K562 (cell line): ENCODE results near the gene GHDC. TPM values are rescaled to one million over a fixed set of nuclear protein-coding genes. Genes with fewer than 3 reads are reported as not detected.

Experiments
- COPS2 ChIP-seq: fragments of 450-650 bp; conservative IDR thresholded peaks from 2 replicates; pipeline ENCODE4 v1.6.1; 2016; ENCODE audit warnings: mild to moderate bottlenecking, moderate library complexity
- KLF13 ChIP-seq: fragments of 450-650 bp; IDR thresholded peaks from 2 replicates; pipeline ENCODE4 v1.6.1; 2016; ENCODE audit warnings: missing genetic modification characterization, low read depth, mild to moderate bottlenecking, missing compliant biosample characterization, moderate library complexity, borderline replicate concordance
- MEIS2 ChIP-seq: fragments of 450-650 bp; IDR thresholded peaks from 2 replicates; pipeline ENCODE4 v1.6.1; 2014; ENCODE audit warnings: mild to moderate bottlenecking; ENCODE audit not compliant: partially characterized antibody
- ZNF23 ChIP-seq: fragments of 250-450 bp; sonication (Bioruptor Pico); IDR thresholded peaks from 2 replicates; pipeline ENCODE4 v1.4.0; 2020; ENCODE audit warnings: mild to moderate bottlenecking
- polyA plus RNA-seq, 8 experiments: library from polyadenylated mRNA; depleted of rRNA in 4 of 8; stranded (reverse) in 5 of 8; unstranded in 3 of 8; fragments of >200 nt; fragmentation: Nextera tagmentation in 2 of 8; fragmentation: Illumina TruSeq in 1 of 8; extraction: Ambion mirVana in 2 of 8; extraction: Trizol in 1 of 8; gene quantifications; 2 replicates each; pipeline versions ENCODE4 v1.2.1 to v1.2.3, GENCODE V29; 2011 to 2014; ENCODE audit warnings: inconsistent platforms in 1 of 8, missing spikeins in 1 of 8
- total RNA-seq, 7 experiments: library from RNA; depleted of rRNA in 6 of 7; stranded (reverse); fragments of >200 nt in 6 of 7; fragmentation: Illumina TruSeq in 2 of 7; extraction: Trizol in 2 of 7; gene quantifications; 2 replicates each; pipeline versions ENCODE4 v1.2.1 to v1.2.3, GENCODE V29; 2011 to 2021; ENCODE audit warnings: low replicate concordance in 1 of 7
- TF ChIP-seq, protein P1 (sequence below): fragments of 250-450 bp; sonication (Bioruptor Pico); IDR thresholded peaks from 2 replicates; pipeline ENCODE4 v1.8.0; 2022; ENCODE audit warnings: moderate library complexity, mild to moderate bottlenecking, inconsistent platforms
- TF ChIP-seq, protein P2 (sequence below): fragments of 450-650 bp; IDR thresholded peaks from 2 replicates; pipeline ENCODE4 v1.6.1; 2018; ENCODE audit warnings: mild to moderate bottlenecking, low read depth; ENCODE audit not compliant: partially characterized antibody
- TF ChIP-seq, protein P3 (sequence below): conservative IDR thresholded peaks from 2 replicates; pipeline ENCODE4 v1.6.1; 2011; ENCODE audit warnings: low read depth, mild to moderate bottlenecking, low read length; ENCODE audit not compliant: control insufficient read depth
- TF ChIP-seq, protein P4 (sequence below): fragments of 450-650 bp; IDR thresholded peaks from 2 replicates; pipeline ENCODE4 v1.6.1; 2016; ENCODE audit warnings: antibody characterized with exemption
- TF ChIP-seq, protein P5 (sequence below), 2 experiments: fragments of 450-650 bp; IDR thresholded peaks; 2 replicates each; pipeline ENCODE4 v1.6.1; 2018; ENCODE audit warnings: mild to moderate bottlenecking in 2 of 2, low read depth in 1 of 2; ENCODE audit not compliant: partially characterized antibody in 2 of 2

Gene GHDC
- total and polyA plus RNA-seq, 9 of the 15 experiments (the other 6 are each of a cell fraction or from before 2014, with no cell fraction given): 0.65 to 23.2 (median 11.2) TPM

DNA sequence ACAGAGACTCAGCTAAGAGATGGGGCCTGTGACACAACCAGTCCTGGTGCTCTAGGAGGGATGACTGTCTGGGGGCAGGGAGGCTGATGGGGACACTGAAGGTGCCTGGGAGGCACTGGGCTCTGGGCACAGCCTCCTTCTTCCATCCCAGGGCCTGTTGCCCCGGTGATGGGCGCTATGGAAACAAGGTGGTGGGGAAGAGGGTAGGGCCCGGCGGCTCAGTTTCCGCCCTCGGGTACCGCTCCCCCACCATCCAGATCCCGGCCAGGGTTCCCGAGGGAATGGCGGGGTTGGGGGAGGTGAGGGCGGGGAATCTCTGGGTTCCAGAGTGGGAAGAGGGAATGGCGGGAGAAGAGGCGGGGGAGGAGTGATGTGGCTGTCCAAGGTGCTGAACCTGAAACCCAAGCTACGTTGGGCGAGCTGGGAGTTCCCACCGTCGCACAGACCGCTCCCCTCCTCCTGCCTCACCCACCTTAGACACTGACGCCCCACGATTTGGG lies 14.3 kb downstream of the GHDC start (continued):
- TF ChIP-seq, protein P1, sequence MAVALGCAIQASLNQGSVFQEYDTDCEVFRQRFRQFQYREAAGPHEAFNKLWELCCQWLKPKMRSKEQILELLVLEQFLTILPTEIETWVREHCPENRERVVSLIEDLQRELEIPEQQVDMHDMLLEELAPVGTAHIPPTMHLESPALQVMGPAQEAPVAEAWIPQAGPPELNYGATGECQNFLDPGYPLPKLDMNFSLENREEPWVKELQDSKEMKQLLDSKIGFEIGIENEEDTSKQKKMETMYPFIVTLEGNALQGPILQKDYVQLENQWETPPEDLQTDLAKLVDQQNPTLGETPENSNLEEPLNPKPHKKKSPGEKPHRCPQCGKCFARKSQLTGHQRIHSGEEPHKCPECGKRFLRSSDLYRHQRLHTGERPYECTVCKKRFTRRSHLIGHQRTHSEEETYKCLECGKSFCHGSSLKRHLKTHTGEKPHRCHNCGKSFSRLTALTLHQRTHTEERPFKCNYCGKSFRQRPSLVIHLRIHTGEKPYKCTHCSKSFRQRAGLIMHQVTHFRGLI: no peak
- TF ChIP-seq COPS2: no peak
- TF ChIP-seq MEIS2: no peak
- TF ChIP-seq KLF13 (tag): no peak
- TF ChIP-seq, protein P2, sequence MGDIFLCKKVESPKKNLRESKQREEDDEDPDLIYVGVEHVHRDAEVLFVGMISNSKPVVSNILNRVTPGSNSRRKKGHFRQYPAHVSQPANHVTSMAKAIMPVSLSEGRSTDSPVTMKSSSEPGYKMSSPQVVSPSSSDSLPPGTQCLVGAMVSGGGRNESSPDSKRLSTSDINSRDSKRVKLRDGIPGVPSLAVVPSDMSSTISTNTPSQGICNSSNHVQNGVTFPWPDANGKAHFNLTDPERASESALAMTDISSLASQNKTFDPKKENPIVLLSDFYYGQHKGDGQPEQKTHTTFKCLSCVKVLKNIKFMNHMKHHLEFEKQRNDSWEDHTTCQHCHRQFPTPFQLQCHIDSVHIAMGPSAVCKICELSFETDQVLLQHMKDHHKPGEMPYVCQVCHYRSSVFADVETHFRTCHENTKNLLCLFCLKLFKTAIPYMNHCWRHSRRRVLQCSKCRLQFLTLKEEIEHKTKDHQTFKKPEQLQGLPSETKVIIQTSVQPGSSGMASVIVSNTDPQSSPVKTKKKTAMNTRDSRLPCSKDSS: no peak
- TF ChIP-seq, protein P3, sequence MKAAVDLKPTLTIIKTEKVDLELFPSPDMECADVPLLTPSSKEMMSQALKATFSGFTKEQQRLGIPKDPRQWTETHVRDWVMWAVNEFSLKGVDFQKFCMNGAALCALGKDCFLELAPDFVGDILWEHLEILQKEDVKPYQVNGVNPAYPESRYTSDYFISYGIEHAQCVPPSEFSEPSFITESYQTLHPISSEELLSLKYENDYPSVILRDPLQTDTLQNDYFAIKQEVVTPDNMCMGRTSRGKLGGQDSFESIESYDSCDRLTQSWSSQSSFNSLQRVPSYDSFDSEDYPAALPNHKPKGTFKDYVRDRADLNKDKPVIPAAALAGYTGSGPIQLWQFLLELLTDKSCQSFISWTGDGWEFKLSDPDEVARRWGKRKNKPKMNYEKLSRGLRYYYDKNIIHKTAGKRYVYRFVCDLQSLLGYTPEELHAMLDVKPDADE: no peak; the same call in 1 of the 2 replicates
- TF ChIP-seq ZNF23: no peak
- TF ChIP-seq, protein P4, sequence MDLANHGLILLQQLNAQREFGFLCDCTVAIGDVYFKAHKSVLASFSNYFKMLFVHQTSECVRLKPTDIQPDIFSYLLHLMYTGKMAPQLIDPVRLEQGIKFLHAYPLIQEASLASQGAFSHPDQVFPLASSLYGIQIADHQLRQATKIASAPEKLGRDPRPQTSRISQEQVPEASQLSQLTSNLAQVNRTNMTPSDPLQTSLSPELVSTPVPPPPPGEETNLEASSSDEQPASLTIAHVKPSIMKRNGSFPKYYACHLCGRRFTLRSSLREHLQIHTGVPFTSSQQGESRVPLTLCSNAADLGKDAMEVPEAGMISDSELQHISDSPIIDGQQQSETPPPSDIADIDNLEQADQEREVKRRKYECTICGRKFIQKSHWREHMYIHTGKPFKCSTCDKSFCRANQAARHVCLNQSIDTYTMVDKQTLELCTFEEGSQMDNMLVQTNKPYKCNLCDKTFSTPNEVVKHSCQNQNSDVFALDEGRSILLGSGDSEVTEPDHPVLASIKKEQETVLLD: no peak
- TF ChIP-seq, protein P5, sequence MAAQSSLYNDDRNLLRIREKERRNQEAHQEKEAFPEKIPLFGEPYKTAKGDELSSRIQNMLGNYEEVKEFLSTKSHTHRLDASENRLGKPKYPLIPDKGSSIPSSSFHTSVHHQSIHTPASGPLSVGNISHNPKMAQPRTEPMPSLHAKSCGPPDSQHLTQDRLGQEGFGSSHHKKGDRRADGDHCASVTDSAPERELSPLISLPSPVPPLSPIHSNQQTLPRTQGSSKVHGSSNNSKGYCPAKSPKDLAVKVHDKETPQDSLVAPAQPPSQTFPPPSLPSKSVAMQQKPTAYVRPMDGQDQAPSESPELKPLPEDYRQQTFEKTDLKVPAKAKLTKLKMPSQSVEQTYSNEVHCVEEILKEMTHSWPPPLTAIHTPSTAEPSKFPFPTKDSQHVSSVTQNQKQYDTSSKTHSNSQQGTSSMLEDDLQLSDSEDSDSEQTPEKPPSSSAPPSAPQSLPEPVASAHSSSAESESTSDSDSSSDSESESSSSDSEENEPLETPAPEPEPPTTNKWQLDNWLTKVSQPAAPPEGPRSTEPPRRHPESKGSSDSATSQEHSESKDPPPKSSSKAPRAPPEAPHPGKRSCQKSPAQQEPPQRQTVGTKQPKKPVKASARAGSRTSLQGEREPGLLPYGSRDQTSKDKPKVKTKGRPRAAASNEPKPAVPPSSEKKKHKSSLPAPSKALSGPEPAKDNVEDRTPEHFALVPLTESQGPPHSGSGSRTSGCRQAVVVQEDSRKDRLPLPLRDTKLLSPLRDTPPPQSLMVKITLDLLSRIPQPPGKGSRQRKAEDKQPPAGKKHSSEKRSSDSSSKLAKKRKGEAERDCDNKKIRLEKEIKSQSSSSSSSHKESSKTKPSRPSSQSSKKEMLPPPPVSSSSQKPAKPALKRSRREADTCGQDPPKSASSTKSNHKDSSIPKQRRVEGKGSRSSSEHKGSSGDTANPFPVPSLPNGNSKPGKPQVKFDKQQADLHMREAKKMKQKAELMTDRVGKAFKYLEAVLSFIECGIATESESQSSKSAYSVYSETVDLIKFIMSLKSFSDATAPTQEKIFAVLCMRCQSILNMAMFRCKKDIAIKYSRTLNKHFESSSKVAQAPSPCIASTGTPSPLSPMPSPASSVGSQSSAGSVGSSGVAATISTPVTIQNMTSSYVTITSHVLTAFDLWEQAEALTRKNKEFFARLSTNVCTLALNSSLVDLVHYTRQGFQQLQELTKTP (IDR thresholded peaks at IDR 0.05; ENCODE audit: low read depth in 1 of 2, partially characterized antibody in 2 of 2): peak in 1 of 2 experiments; percentile 72
